ENCODE data around the gene MCC. TPM values are rescaled to one million over a fixed set of nuclear protein-coding genes. Genes with fewer than 3 reads are reported as not detected.

Gene MCC
- polyA plus RNA-seq, 2 of the 4 experiments (the other 2 are of a cell fraction): 0.09 to 0.10 TPM

- H3K9me3 ChIP-seq: no peaks in the 10 kb centered on the region
- FAIRE-seq (no peak), DNase-seq (ENCODE audit: low read depth in 1 of 2, low spot score in 1 of 2) (peak in 1 of 2 experiments; percentile 28), ATAC-seq (peak in 1 of 2 experiments; percentile 71; a peak in 3 of 6 replicates)
- H3K4me1 ChIP-seq: no peaks in the 10 kb centered on the region
- ChIA-PET CTCF (interaction anchor here (0.8 to 0.9 kb wide), 2 partner anchors 125 to 282 kb away, joined by 3 read pairs; no protein-coding TSS in a partner anchor), POLR2A (no interaction called here)
- no peak overlapping the region for H3K4me3 ChIP-seq
- no peak overlapping the region for H3K4me2 ChIP-seq
- WGBS (ENCODE audit: missing lambda C conversion rate): 53% methylated on average over 3 of the region's 3 CpGs
- H3K27ac ChIP-seq: no peak overlapping the region
- TF ChIP-seq HOXB13 (CRISPR knock-in tag; IDR thresholded peaks at IDR 0.05; ENCODE audit: low read depth) (no peak), RAD21 (conservative IDR thresholded peaks at IDR 0.05 in 1 of 2, IDR thresholded peaks at IDR 0.05 in 1 of 2) (0 out of 5 replicates have a peak, but pooled peaks of 1 of the 2 experiments have one; percentile 7)
- TF ChIP-seq, protein P1, sequence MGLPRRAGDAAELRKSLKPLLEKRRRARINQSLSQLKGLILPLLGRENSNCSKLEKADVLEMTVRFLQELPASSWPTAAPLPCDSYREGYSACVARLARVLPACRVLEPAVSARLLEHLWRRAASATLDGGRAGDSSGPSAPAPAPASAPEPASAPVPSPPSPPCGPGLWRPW (IDR thresholded peaks at IDR 0.05): no peak
Observed at GRCh38 chr5:113205807-113206206, 282.4 kb downstream of the MCC start.

- no peaks in the 10 kb centered on the region for H3K4me1 ChIP-seq
- DNase-seq (ENCODE audit: low read depth in 1 of 2, low spot score in 1 of 2) (no peak), ATAC-seq (no peak), FAIRE-seq (no peak)
- TF ChIP-seq BHLHE40 (IDR thresholded peaks at IDR 0.05; ENCODE audit: low read depth, low read length) (no peak), POLR2A (IDR thresholded peaks at IDR 0.05; ENCODE audit: low read length) (no peak), EHF (CRISPR knock-in tag; IDR thresholded peaks at IDR 0.05) (no peak), TP53 (CRISPR knock-in tag; IDR thresholded peaks at IDR 0.05) (no peak), CTCF (IDR thresholded peaks at IDR 0.05) (no peak), NR3C1 (IDR thresholded peaks at IDR 0.05) (no peak), KDM5A (IDR thresholded peaks at IDR 0.05) (no peak), HOXB5 (CRISPR knock-in tag; IDR thresholded peaks at IDR 0.05) (no peak), EP300 (IDR thresholded peaks at IDR 0.05) (no peak), FOSL2 (IDR thresholded peaks at IDR 0.05) (no peak), FOSL2 (CRISPR knock-in tag; IDR thresholded peaks at IDR 0.05) (no peak), CHD2 (IDR thresholded peaks at IDR 0.05; ENCODE audit: low read length, partially characterized antibody) (no peak), POLR2AphosphoS2 (conservative IDR thresholded peaks at IDR 0.05; ENCODE audit: low read length) (no peak), FOSB (CRISPR knock-in tag; IDR thresholded peaks at IDR 0.05) (no peak), MYC (IDR thresholded peaks at IDR 0.05; ENCODE audit: borderline replicate concordance, low read length) (no peak), USF2 (IDR thresholded peaks at IDR 0.05) (no peak)
- POLR2A ChIA-PET: no interaction called here
- no peak overlapping the region for H3K27ac ChIP-seq
- H3K9me3 ChIP-seq: no peaks in the 10 kb centered on the region
- CTCF ChIA-PET: interaction anchor here (0.8 to 0.9 kb wide), 2 partner anchors 126 to 282 kb away, joined by 3 read pairs; no protein-coding TSS in a partner anchor
- 65% methylated on average over 1 of the region's 1 CpG for WGBS (ENCODE audit: missing lambda C conversion rate)
- H3K4me3 ChIP-seq: no peak overlapping the region
- H3K4me2 ChIP-seq: no peak overlapping the region
Observed at GRCh38 chr5:113205323-113205722, 282.9 kb downstream of the MCC start.

DNA sequence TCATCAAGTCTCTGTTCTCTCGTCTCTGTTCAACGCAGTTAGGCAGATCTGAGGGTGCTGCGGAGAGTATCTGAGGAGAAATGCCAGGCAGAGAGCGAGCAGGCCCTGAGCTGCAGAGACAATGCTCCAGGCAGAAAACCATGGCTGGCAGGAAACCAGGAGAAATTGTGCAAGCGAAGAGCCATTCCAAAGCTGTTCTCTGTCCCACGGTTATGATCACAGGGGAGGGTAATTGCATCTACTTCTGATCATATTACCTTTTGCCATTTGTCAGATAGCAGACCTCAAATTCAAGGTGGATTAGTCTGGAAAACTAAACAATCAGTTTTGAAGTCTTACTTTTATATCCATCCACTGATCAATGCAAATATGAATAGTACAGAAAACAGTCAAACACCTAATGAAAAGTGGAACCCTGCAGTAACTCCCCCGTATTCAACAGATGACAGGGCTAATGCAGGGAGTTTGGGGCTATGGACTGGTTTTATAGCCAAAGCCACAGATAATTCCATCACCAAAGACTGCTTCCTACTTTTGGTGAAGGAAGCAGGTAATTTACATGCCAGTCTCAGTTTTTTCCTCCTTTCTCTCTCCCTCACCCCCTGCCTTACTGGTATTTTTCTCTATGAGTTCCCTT is 283.6 kb downstream of the MCC start:
- ChIA-PET CTCF (interaction anchor here (0.9 kb wide), 1 partner anchor 283 kb away, joined by 3 read pairs; no protein-coding TSS in a partner anchor), POLR2A (no interaction called here)
- TF ChIP-seq FOSB (CRISPR knock-in tag; IDR thresholded peaks at IDR 0.05) (no peak), MYC (IDR thresholded peaks at IDR 0.05; ENCODE audit: borderline replicate concordance, low read length) (no peak), CHD4 (IDR thresholded peaks at IDR 0.05; ENCODE audit: borderline replicate concordance) (no peak), CHD2 (IDR thresholded peaks at IDR 0.05; ENCODE audit: low read length, partially characterized antibody) (no peak)
- TF ChIP-seq, protein P2, sequence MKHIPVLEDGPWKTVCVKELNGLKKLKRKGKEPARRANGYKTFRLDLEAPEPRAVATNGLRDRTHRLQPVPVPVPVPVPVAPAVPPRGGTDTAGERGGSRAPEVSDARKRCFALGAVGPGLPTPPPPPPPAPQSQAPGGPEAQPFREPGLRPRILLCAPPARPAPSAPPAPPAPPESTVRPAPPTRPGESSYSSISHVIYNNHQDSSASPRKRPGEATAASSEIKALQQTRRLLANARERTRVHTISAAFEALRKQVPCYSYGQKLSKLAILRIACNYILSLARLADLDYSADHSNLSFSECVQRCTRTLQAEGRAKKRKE (CRISPR knock-in tag; IDR thresholded peaks at IDR 0.05; ENCODE audit: low read depth): no peak
- no peak for ATAC-seq
- Histone ChIP-seq H3K27ac (no peak overlapping the region), H3K4me1 (no peaks in the 10 kb centered on the region), H3K4me3 (no peak overlapping the region), H3K4me2 (no peak overlapping the region), H3K9me3 (no peaks in the 10 kb centered on the region)
- no peak for FAIRE-seq
- WGBS (ENCODE audit: missing lambda C conversion rate): 63% methylated on average over 7 of the region's 7 CpGs
- DNase-seq (ENCODE audit: low read depth in 1 of 2, low spot score in 1 of 2): no peak

Measured in A549 (cell line).